Esophagus mucosa (tissue), 1 donor: Measurements from ENCODE around the gene UNC5CL. TPM values are rescaled to one million over a fixed set of nuclear protein-coding genes. Genes with fewer than 3 reads are reported as not detected.

Experiments used
- ATAC-seq: fragments of 200-7000 bp; cut with Tn5 transposase; one replicate; pipeline ENCODE4 v1.9.1; 2020
- total RNA-seq: library from RNA; stranded (reverse); gene quantifications from one replicate; pipeline ENCODE4 v1.2.4, GENCODE V29; 2023
- donor health status: DM: yes; HTN: yes; CAD: no.

Gene UNC5CL, protein sequence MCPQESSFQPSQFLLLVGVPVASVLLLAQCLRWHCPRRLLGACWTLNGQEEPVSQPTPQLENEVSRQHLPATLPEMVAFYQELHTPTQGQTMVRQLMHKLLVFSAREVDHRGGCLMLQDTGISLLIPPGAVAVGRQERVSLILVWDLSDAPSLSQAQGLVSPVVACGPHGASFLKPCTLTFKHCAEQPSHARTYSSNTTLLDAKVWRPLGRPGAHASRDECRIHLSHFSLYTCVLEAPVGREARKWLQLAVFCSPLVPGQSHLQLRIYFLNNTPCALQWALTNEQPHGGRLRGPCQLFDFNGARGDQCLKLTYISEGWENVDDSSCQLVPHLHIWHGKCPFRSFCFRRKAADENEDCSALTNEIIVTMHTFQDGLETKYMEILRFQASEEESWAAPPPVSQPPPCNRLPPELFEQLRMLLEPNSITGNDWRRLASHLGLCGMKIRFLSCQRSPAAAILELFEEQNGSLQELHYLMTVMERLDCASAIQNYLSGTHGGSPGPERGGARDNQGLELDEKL
- total RNA-seq: 0.56 TPM

DNA sequence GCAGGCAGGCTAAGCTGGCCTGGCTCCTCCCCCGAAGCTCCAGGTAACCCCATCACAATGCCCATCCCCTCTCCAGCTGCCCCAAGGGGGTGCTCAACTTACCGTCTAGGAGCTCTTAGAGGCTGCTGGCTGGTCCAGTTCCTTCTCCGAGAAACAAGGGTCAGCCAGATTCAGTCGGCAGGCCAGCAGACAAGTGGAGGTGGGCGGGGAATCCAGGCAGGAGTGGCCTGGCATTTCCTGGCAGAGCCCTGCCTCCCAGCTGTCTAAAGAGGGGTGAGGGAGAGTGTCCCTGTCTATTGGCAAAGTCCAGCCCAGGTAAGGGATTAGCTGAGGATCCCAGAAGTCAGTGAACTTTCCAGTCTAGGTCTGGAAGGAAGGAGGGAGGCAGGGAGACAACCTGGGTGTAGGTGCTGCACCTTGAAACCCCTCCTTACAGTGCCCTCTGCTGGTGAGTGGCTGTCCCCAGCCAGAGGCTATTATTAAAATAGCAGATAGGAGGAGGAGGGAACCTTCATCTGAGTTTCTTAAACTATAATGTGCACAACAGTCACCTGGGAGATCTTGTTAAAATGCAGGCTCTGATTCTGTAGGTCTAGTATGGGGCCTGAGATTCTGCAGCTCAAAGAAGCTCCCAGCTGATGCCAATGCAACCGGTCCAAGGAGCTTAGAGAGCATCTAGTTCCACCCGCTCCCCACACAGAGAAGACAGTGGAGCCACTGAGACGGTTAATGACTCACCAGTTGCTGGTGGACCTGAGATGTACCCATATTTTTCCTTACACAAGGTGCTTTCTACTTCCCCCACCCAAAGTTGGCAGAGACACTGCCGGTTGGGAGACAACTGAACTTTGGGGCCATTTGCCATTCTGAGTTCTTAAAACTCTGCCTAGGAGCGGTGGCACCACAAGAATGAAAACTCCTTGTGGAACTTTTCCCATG, at the start of gene UNC5CL:
Gene UNC5CL, minus strand, starts transcription at position 162 of the 939 bp plus-strand sequence. CDS start 4,147 bp downstream, outside the sequence.
- ATAC-seq: peak; percentile 64

DNA sequence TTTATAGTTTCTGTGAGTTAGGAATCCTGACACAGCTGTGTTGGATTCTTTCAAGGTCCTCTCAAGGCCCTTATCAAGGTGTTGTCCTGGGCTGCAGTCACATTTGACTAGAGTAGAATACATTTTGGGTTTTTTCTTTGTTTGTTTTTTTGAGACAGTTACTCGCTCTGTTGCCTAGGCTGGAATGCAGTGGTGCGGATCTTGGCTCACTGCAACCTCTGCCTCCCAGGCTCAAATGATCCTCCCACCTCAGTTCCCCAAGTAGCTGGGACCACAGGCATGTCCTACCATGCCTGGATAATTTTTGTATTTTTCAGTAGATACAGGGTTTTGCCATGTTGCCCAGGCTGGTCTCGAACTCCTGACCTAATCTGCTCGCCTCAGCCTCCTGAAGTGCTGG, 49.4 kb upstream of the UNC5CL start:
- ATAC-seq: no peak

DNA sequence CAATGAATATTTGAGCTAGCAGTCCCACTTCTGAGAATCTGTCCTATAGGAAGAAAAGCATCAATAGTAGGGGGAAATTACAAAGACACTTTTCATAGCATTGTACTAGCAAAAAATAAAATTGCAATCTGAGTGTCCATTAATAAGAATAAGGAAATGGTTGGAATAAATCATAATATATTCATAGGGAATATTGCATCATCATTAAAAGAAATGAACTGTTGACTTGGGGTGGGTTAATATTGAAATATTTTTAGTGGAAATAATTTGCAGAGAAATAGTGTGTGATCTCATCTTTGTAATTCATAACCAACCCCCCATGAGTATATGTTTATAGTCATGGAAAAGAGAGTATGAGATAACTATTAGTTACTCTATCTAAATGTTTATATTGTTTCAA, 46.2 kb upstream of the UNC5CL start:
- ATAC-seq: no peak

DNA sequence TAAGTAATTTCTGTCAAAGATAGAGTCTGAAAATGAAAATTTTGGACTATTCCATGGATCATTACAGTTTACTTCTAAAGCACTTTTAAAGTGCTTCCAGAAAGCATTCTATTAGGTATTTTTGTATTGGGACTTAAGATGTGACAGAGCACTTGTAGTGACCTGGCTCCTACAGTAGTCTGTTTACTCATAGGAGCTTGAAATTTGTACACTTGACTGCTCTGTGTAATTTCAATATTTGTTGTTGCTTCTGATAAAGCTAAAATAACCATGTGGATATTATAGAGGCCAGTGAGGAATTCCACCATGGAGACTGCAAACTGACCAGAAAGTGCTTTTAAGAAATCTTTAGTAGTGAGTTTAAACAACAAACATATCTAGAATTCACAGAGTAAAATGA, 44.1 kb upstream of the UNC5CL start:
- ATAC-seq: no peak

DNA sequence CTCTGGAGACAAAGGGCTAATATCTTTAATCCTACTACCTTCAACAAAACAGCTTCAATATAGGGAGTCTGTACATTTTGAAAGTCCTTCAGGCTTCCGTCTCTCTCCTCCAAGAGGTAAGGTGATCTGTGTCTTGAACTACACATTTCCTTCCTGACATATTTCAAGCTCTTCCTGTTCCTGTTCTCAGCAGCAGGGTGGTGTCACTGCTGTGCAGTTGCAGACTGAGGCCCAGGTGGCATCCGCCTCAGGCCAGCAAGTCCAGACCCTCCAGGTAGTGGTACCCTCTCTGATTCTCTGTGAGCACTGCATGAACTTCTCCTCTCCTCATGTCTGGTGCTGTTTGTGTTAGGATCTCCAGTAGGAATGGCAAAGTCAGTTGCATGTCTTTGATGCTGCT, 41.6 kb upstream of the UNC5CL start:
- ATAC-seq: peak; percentile 14

DNA sequence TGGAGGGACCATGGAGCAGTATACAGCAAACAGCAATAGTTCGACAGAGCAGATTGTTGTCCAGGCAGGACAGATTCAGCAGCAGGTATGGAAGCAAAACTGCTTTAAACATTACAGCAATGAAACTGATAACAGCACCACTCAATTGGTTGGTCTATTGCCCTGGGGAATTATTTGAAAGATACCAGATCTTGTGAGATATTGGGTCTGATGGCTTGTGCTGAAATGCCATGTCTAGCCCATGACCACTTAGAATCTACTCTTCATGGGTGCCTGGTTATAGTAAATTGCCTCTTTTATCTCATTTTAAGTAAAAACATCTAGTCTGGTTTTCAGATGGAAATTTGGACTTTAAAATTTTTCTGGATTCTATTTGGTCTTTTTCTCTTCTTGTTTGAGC, 40.1 kb upstream of the UNC5CL start:
- ATAC-seq: no peak

DNA sequence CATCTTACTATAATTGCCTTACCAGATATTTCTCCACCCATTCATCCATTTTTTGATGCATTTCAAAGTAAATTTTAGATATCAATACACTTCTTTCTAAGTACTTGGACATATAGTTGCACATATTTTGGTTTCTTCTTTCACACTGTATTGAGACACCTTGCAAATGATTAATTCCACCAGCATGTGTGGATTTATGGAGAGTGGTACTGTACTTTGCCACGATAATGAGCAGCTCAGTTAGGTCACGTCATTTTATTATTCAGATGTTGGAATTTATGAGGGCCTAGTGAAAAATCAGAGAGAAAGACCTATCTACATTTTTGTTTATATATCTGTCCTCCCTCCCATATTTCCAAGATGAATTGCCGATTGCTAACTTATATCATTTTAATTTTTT, 39.1 kb upstream of the UNC5CL start:
- no peak for ATAC-seq

DNA sequence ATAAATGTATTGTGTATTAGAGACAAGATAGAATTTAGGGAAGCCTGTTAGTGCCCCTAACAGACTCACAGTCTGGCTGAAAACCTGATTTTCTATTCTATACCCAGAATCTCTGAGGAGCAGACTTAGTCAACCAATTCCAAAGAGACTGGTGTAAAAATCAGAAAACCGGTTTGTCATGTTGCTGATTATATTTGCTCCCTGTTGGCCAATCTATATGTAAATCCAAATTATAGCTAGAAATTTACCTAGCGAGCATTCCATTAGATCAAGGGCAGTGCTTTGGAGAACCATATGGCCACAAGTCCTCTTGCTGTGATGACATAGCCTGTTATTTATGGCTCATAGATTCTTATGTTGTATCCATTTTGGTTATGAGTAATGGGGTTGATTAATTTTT, 38.5 kb upstream of the UNC5CL start:
- ATAC-seq: no peak

DNA sequence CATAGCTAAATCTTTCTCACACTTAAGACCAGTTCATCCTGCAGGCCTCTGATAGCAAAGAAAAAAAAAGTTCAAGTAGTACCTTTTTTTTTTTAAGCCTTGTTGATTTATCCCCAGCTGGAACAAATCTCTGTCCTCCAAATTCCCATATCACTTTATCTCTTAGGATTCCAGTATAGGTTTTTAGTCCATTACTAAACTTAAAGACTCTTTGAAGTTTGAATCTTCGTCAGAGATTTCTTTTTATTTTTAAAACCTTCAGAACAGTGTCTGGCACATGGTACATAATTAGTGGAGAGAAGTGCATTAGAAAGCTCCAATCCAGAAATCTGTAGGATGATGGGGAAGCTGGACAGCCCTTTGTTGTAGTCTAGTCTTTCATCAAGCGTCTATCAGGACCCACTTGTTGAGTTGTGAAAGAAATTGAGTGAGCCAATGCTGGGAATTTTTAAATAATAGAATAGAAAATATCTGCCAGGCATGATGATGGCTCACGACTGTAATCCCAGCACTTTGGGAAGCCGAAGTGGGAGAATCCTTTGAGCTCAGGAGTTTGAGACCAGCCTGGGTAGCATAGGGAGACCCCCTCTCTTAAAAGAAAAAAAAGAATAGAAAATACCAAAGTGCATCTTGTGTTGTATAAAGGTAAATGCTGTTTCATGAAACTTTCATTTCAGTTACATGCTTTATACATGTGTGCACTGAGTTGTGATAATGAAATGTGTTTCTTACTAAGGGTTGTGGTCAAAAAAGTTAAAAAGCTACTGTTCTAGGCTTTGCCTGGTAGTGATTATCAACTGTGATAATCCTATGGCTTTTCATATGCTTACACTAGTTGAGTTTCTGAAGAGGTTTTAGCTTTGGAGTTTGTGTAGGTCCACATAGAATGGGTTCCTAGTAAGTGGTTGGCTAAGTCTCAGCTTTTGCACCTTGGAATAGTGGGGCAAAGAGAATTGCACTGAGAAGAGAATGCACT, 36.9 kb upstream of the UNC5CL start:
- no peak for ATAC-seq

DNA sequence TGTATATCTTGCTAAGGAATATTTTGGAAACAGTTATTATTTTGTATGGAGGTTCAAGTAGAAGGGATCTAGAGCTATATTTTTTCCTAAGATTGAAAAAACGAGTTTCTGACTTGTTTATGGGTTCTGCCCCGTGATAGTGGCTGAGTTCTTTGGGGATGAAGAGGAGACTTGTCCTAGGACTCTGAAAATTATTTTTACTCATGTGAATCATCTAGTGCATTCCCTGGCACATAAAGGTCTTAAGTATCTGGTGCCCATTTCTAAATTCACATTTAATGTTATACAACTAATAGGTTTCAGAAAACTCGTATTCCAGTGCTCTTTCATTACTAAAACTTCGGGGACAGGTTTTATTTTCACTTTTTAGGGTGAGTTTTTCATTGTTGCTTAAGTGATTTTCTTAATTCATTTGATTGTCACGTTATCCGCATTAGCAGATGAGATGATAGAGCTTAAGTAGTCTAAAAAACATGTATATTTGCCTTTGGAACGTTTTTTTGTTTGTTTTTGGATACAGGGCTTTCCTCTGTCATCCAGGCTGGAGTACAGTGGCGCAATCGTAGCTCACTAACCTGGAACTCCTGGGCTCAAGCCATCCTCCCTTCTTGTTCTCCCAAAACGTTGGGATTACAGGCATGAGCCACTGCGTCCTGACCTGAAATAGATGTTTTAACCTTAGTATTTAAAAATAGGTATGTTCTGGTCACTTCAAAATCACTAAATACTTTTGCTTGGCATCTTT, 35.8 kb upstream of the UNC5CL start:
- ATAC-seq: no peak

DNA sequence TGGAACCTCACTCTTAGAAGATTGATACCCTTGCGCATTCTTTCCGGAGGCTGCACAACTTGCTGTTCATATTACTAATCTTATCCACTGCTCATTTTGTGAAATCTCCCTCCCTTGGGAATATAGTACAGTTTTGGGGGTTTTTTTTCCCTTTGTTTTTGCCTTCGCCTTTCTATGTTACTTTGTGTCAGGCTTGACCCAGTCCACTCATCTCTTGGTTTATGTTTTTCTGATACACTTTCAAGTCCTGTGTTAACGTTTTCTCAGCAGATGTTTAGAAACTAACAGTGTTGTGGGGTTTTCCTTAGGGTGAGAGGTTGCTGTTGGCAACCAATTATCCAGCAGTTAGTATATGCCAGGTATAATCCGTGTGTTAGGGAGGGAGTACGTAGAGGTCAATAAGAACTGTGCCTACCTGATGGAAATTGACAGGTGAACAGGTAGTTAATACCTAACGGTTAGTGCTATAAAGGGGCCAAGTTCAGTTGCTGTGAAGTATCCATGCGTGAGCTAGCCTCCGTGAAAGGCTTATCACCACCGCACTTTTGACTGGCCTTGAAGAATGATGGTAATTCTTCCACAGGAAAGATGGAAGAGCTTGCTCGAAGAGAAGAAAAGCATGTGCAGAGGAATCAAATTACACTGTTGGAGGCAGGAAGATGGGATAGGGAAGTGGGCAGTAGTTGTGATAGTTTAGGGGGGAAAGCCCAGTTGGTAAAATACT, 35.1 kb upstream of the UNC5CL start:
- ATAC-seq: no peak

DNA sequence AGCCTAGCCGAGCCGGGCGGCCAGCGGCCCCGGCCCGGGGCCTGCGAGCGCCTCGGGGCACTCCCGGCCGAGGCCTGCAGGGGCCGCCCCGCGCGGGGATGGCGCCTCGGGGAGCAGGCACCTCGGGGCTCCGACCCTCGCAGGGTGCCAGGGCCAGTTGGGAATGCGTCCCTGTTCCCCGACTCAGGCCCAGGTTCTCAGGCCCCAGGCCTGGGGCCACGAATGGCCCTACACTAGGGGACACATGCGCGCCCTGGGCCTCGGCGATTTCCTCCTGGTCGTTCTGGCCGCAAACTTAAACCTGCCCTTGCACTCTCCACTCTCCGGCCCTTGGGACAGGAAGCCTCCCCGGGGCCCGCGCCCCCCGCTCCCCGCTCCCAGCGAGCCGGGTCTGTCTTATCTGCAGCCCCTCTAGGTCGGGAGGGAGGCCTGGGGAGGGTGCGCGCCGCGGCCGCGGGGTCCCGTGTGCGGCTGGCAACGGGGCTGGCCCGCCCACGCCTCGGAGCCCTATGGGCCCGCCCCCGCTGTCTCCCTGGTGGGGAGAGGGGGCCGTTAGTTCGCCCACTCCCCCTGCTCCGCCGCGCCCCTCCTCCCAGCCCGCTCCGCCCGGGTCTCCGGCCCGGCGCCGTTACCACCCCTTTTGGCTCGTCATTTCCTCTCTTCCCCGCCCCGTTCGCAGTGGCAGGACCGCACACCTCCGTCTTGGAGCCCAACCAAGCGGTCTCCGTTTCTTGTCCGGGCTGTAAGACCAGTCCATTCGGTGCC, 34.4 kb upstream of the UNC5CL start:
- peak; percentile 45 for ATAC-seq

DNA sequence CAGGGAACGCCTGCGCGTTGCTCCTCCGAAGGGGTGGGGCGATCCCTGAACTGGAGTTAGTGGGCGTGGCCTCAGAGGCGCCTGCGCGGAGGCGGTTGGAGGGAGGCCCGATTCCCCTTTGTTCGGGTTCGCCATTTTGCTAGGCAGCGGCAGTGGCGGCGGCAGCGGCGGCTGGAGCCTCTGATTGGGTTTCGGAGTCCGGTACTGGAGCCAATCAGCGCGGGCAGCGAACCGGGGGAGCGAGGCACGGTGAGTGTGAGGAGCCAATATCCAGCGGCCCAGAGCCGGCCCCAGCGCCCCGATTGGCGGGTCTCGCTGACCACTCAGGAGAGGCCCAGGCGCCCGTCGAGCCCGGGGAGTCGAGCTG, 33.8 kb upstream of the UNC5CL start, which contains the start of gene NFYA:
Gene NFYA, plus strand, starts transcription at position 139 of the 367 bp plus-strand sequence. CDS start 6,116 bp downstream, outside the sequence.
- peak; percentile 90 for ATAC-seq

DNA sequence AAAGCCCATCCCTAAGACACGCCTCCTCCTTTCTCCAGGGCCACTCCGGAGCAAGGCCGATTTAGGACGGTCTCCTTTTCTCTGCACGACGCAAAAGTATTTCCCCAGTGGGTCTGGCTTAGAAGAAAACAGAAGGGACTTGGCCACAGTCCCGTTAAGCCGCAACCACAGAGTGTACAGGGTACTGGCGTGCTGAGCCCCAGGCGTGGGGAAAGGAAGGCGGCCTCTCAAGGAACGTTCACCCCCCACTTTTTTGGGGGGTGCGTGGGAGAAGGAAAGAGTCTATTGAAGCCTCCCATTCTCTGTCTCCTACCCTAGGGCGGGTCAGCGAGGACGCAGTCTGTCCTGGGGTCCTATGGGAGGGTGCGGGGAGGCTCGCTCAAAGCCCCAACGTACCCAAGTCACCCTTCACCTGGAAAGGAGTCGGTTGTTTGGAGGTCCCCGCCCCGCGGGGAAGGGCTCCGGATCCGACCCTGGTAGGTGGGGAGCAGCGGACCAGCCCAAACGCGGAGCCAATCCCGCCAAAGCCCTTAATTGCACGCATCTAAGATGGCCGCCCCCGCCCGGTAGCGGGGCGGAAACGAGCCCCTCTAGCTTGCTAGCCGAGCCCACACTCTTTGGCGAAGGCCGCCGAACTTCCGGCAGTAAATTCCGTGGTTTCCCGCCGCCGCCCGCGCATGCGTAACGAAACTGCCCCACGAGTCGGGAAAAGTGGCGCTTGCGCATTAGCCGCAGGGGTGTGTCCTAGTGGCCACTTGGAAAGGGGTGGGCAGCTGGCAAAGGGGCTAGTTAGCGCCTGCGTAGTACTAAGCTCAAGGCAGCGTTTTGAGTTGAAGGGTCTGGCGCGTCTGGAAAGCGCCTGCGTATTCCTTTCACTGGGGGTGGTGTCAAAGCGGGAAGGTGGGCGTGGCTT, 33.2 kb upstream of the UNC5CL start, which contains the start of gene OARD1:
Gene OARD1, minus strand, starts transcription at position 434 of the 913 bp plus-strand sequence. CDS start 722 bp downstream, outside the sequence.
- peak; percentile 81 for ATAC-seq

DNA sequence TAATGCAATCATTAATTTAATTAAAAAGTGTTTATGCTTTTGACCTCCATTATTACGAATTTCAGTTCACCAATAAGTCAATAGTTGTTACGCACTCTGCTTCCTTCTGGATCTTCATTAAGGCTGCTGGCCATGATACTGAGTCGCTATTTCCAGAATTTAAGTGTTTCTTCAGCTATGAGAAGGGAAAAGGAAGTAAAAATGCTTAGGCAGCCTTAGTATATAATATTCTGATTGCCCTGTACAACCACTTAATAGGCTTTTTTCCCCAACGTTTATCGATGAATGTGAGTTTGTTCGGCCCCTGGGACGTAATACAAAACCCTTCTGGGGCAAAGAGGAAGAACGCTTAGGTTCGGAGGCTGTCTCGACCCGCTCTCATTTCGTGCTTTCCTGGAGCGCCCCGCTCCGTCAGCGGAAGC, 32.5 kb upstream of the UNC5CL start:
- no peak for ATAC-seq

DNA sequence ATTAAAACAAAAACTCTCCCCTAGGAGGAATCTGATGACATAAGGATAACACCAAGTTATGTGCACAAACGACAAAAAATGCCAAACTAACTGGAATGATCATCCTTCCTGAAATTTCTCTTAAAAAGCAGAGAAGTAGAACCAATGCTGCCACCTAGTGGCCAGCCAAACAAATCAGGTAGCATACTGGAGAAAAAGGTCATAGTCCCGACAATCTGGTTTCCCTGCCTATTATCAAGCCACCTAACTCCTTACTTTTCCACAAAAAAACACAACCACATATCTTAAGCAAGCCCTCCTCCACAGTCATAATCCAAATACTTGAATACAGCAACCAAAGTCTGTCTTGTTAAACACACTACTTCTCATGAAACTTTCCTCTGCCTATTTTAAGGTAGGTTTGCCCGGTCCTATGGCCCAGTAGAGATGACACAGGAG, 27.9 kb upstream of the UNC5CL start:
- no peak for ATAC-seq

DNA sequence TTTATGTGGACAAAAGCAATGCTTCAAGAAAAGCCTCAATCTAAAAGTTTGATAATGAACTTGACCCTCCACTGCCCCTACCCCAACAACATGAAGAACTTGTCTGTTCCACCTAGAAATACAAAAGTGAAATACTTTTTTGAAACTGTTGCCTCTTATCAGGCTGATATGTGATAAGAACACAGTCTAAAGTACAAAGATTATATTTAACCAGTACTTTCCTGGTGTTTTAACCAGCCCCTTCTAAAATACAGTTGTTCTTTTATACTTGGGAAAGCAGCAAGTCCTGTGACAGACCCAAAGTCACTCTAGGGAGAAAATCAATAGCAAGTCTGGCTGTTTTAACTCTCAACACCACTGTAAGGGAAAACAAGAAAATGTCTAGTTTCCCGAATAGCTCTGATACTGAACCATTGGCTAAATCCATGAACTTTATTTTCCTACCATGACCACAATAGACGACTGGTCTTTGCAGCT, 26.6 kb upstream of the UNC5CL start:
- ATAC-seq: no peak

DNA sequence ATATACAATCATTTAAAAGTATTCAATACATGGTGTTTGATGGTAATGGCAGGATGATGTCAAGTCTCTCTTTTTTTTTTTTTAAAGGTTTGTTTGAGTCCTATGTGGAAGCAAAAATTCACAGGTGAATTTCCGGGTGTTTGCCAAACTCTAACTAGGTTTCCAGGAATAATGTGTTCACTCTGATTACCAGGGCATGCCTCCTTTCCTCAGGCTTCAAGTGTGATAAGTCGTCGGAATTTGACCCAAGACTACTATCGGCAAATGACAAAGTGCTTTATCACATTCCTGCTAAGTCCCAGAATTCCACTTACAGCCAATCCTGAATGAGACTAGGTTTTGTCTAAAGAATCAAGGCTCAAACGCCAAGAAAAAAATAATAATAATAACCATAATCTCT, 25.8 kb upstream of the UNC5CL start:
- ATAC-seq: no peak
